Transverse colon (tissue), 3 donors: ENCODE data around the gene TRAF6.

ENCODE experiments used
- CTCF ChIP-seq, 5 experiments: fragments of 200-600 bp in 3 of 5; fragments of 450-650 bp in 2 of 5; sonication (generic) in 3 of 5; IDR thresholded peaks; 1 replicate in 2 of 5; 2 replicates in 3 of 5; pipeline ENCODE4 v1.5.1; 2016 to 2017; ENCODE audit warnings: antibody characterized with exemption in 5 of 5, inconsistent platforms in 3 of 5, mild to moderate bottlenecking in 2 of 5, moderate library complexity in 1 of 5
- EP300 ChIP-seq: sonication (generic); formaldehyde crosslinking; IDR thresholded peaks from one replicate; pipeline ENCODE4 v1.6.1; 2017; ENCODE audit warnings: antibody characterized with exemption, low read depth

- TF ChIP-seq CTCF (IDR thresholded peaks at IDR 0.05) (no peak), EP300 (no peak)
These were observed 51.0 kb downstream of the TRAF6 start for GRCh38 chr11:36459046-36459445.
